Anterior cingulate cortex (tissue), 58 donors: ENCODE measurements around the gene IL3RA.
A peak's percentile ranks its signal among the peaks of the same experiment; 100 is the strongest.
"Not testable (repeated sequence)": the region's sequence is repeated elsewhere in the genome, so short reads cannot be mapped to it uniquely, and the experiment has no call there.

Experiments
- DNase-seq, 58 donors: peaks; one replicate each; lab custom pipeline; 2025; lab: John Stamatoyannopoulos, UW

Gene IL3RA

DNA sequence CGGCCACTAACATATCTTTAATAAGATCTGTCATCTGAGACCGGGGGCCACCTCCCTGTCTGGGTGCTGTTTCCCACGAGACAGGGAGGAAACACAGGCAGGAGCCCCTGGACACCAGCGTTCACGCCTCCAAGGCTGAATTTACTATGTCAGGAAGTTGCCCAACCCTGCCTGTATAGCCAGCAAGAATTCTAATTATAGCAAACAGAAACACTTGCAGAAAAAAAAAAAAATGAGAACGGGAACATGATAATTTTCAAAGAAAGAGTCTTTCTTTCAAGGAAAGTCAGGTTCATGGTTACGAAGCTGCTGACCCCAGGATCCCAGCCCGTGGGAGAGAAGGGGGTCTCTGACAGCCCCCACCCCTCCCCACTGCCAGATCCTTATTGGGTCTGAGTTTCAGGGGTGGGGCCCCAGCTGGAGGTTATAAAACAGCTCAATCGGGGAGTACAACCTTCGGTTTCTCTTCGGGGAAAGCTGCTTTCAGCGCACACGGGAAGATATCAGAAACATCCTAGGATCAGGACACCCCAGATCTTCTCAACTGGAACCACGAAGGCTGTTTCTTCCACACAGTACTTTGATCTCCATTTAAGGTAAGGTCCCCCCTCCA lies at the start of gene IL3RA:
IL3RA (plus strand) TSS at position 455 of the 613 bp plus-strand sequence. CDS start 4,981 bp downstream, outside the sequence.
- peak in 18 of 58 donors; percentile 1 to 37 (median 10) for DNase-seq

DNA sequence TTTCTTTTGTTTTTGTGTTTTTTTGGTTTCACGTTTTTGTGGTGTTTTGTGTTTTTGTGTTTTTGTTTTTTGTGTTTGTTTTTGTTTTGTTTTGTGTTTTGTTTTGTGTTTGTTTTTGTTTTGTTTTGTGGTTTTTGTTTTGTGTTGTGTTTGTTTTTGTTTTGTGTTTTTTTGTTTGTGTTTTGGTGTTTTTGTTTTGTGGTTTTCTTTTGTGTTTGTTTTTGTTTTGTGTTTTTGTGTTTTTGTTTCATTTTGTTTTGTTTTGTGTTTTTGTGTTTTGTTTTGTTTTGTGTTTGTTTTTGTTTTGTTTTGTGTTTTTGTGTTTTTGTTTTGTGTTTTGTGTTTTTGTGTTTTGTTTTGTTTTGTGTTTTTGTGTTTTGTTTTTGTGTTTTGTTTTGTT lies 47.0 kb upstream of the IL3RA start:
- DNase-seq, result no peak

DNA sequence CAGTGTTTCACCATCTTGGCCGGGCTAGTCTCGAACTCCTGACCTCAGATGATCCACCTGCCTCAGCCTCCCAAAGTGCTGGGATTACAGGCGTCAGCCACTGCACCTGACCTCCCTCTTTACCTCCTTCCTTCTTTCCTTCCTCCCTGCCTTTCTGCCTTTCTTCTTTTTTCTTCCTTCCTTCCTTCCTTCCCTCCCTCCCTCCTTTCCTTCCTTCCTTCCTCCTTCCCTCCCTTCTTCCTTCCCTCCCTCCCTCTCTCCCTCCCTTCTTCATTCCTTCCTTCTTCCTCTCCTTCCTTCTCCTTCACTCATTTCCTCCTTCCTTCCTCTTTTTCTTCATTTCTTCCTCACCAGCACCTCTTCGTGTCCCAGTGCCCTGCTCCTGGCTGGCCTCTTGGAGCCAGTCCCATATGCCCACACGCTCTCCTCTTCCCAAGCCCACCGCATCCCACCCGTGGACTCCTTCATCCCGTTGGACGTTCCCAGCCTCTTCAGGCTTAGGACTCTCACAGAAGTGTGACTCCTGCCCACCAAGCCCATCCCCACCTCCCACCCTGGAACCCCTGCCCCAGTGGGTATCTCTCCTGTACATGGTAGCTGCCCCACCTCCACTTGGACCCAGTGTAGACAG lies 45.4 kb upstream of the IL3RA start:
- DNase-seq, result no peak

DNA sequence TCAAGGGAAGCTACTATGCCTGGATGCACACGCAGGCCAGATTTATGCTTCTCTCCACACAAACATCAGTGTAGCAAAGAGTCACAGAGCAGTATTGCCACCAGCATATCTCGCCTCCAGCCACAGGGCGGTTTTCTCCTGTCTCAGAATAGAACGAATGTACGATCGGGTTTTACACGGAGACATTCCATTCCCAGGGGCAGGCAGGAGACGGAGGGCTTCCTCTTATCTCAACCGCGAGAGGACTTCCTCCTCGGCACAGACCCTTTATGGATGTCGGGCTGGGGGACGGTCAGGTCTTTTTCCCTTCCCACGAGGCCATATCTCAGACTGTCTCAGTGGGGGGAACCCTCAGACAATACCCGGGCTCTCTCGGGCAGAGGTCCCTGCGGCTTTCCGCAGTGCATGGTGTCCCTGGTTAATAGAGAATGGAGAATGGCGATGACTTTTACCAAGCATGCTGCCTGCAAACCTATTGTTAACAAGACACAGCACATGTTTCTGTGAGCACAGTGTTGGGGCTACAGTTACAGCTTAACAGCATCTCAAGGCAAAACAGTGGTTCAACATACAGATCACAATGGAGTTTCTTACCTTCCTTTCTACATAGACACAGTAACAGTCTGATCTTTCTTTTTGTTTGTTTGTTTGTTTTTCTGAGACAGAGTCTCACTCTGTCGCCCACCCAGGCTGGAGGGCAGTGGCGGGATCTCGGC lies 43.9 kb upstream of the IL3RA start:
- DNase-seq, result no peak

DNA sequence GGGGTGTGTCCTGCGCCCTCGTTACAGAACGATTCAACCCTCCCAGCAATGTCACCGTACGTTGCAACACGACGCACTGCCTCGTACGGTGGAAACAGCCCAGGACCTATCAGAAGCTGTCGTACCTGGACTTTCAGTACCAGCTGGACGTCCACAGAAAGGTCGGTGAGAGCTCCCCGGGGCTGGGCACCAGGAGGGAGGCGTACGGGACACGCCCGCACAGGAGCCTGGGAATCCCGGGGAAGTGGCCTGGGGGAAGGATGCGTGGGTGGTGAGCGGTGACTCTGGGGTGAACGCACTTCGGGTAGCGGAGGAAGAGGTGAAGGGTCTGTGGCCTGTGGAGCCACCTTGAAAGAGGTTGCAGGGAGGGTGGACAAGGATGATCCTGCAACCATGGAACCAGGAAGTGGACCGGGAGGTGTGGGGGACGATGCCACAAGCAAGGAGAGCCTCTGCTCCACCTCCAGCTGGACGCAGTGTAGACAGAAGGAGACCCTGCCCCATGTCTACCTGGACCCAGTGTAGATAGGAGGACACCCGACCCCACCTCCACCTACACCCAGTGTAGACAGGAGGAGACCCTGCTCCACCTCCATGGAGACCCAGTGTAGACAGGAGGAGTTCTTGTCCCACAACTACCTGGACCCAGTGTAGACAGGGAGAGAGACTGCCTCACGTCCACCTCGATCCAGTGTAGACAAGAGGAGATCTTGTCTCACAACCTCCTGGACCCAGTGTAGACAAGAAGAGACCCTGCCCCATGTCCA lies 42.1 kb upstream of the IL3RA start:
- no peak for DNase-seq

DNA sequence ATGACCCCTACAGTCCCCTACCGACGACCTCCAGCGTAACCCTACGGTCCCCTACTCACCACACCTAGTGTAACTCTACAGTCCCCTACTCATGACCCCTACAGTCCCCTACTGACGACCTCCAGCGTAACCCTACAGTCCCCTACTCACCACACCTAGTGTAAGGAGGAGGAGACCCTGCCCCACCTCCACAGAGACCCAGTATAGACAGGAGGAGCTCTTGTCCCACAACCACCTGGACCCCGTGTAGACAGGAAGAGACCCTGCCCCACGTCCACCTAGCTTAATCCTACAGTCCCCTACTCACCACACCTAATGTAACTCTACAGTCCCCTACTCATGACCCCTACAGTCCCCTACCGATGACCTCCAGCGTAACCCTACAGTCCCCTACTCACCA lies 41.0 kb upstream of the IL3RA start:
- no peak for DNase-seq

DNA sequence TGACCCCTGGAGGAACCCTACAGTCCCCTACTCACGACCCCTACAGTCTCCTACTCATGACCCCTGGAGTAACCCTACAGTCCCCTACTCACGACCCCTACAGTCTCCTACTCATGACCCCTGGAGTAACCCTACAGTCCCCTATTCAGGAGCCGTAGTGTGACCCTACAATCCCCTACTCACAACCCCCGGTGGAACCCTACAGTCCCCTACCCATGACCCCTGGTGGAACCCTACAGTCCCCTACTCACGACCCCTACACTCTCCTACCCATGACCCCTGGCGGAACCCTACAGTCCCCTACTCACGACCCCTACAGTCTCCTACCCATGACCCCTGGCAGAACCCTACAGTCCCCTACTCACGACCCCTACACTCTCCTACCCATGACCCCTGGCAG lies 39.0 kb upstream of the IL3RA start:
- not testable (repeated sequence) for DNase-seq

DNA sequence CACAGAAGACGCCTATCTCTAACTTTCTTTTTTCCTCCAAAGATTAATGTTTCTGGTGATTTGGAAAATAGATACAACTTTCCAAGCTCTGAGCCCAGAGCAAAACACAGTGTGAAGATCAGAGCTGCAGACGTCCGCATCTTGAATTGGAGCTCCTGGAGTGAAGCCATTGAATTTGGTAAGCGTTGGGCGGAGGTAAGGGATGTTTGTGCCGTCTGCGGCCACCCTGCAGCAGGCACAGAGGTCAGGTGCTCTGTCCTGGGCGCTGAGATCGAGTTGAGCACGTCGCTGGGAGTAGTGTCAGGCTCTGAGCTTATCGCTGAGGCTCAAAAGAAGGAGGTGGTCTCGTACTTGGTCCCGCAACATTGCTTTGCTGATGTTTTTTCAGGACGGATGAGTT lies 36.1 kb upstream of the IL3RA start:
- no peak for DNase-seq

DNA sequence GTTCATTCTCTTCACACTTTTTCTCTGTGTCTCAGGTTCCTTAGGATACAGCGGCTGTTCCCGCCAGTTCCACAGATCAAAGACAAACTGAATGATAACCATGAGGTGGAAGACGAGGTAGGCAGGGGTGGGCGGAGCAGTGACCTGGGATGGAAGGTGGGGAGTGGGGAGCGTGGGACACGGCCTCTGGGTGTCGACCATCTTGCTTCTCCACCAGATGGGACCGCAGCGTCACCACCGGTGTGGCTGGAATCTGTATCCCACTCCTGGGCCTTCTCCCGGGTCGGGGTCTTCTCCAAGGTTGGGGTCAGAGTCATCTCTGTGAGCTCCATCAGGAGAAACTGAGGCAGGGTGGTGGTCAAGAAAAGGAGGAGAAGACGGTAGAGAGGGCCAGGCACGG lies 31.2 kb upstream of the IL3RA start:
- DNase-seq, result no peak

DNA sequence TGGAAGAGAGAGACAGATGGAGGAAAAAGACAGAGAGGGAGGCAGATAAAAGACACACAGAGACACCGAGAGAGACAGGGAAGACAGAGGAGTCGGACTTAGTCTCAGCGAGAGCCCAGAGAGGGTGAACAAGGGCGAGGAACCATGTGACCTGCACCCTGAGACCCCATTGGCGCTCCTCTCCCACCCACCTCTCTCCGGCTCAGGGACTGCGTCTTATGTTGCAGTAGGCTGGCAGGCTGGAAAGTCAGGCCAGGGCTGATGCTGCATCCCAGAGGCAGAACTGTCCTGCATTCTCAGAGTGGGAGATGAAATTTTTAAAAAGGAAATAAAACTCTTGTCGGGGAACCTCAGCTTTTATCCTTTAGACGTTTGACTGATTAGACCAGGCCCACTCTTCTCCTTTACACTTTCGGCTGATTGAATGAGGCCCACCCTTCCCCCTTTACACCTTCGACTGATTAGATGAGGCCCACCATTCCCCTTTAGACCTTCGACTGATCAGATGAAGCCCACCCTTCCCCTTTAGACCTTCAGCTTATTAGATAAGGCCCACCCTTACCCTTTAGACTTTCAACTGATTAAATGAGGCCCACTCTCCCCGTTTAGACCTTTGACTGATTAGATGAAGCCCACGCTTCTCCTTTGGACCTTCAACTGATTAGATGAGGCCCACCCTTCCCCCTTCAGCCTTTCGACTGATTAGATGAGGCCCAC lies 29.5 kb upstream of the IL3RA start:
- no peak for DNase-seq

DNA sequence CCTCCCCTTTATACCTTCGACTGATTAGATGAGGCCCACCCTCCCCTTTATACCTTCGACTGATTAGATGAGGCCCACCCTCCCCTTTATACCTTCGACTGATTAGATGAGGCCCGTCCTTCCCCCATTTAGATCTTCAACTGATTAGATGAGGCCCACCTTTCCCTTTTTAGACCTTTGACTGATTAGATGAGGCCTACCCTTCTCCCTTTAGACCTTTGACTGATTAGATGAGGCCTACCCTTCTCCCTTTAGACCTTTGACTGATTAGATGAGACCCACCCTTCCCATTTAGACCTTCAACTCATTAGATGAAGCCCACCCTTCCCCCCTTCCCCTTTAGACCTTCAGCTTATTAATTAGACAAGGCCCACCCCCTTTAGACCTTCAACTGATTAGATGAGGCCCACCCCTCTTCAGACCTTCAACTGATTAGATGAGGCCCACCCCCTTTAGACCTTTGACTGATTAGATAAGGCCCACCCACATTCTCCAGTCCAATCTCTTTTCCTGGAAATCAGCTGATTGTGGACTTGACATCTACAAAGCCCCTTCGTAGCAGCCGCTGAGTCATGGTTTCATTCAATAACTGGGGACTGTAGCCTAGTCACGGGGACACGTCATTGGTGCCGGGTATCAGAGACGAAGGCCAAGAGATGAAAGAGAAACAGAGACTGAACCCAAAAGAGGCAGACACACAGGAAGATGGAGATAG lies 28.8 kb upstream of the IL3RA start:
- no peak for DNase-seq

DNA sequence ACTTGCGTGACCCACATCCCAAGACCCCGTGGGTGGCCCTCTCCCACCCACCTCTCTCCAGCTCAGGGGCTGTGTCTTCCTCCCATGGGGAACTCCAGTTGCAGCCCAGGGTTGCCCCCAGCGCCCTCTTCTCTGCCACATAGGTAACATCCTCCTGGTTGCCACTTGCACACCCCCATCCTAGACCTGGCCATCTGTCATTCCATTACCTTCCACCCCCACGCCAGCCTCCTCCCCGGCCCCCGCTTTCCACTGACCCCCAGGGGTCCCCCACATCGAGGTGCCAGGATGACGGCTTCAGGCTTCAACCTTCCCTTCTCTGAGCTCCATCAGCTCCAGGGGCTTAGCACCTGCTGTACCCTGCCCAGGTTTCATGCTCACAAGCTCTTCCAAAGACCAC lies 28.1 kb upstream of the IL3RA start:
- DNase-seq, result no peak

DNA sequence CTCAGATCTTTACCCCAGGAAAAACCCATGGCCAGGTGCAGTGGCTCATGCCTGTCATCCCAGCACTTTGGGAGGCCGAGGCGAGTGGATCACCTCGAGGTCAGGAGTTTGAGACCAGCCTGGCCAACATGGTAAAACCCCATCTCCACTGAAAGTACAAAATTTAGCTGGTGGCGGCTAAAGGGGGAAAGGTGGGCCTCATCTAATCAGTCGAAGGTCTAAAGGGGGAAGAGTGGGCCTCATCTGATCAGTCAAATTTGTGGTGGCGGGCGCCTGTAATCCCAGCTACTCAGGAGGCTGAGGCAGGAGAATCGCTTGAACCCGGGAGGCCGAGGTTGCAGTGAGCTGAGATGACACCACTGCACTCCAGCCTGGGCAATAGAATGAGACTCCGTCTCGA lies 27.7 kb upstream of the IL3RA start:
- DNase-seq, result not testable (repeated sequence)

DNA sequence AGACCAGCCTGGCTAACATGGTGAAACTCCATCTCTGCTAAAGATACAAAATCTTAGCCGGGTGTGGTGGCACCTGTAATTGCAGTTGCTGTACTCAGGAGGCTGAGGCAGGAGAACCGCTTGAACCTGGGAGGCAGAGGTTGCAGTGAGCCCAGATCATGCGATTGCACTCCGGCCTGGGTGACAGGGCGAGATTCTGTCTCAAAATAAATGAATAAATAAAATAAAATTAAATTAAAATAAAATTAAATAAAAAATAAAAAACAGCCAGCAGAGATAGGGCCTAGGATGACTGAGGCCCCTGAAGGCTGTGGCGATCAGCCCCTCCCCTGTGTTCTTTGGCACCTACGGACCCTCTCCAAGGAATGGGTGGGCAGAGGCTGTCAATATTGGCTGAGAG lies 22.8 kb upstream of the IL3RA start:
- DNase-seq, result no peak

DNA sequence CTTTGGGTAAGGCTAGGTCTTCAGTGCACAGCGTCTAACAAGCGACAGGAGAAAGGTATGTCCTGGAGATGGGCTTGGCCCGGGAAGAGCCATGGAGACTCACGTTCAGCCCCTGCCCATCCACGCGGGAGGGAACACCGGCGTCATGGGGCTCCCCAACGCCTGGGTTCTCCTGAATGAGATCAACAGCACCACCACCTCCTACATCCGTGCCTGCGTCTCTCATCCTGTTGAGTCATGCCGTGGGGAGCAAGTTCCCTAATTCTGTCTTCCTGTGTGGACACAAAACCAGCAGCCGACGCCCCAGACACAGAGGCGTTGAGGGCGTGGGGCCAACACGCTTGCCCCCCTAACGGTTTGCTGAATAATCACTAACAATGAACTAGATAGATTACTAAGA lies 20.1 kb upstream of the IL3RA start:
- peak in 39 of 58 donors; percentile 1 to 49 (median 11) for DNase-seq

DNA sequence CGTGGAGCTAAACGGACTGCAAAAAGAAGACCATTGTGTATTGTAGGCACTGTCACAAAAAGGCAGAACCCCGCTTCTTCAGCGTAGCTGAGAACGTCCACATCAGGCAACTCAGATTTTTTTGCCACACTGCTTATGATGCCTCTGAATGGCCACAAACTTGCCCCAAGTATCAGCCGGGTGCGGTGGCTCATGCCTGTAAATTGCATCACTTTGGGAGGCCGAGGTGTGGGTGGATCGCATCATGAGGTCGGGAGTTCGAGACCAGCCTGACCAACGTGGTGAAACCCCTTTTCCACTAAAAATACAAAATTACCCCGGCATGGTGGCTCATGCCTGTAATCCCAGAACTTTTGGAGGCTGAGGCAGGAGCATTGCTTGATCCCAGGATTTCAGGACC lies 14.9 kb upstream of the IL3RA start:
- no peak for DNase-seq

DNA sequence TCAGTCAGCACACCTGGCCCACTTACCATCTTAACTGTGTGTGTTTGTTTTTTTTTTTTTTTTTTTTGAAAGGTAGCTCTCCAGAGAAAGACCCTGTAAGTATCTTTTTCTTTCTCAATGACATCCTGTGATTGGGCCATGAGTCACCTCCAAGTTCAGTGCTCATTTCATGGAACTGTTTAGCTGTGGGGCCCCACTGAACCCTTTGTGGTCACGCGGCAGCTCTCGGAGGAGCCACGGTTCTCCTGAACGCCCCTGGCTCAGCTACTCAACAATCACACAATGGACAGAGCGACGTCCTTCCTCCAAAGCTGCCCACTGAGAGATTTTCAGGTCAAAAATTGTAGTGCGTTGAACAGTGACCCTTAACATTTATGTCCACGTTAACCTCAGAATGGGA lies 14.2 kb upstream of the IL3RA start:
- DNase-seq, result no peak

DNA sequence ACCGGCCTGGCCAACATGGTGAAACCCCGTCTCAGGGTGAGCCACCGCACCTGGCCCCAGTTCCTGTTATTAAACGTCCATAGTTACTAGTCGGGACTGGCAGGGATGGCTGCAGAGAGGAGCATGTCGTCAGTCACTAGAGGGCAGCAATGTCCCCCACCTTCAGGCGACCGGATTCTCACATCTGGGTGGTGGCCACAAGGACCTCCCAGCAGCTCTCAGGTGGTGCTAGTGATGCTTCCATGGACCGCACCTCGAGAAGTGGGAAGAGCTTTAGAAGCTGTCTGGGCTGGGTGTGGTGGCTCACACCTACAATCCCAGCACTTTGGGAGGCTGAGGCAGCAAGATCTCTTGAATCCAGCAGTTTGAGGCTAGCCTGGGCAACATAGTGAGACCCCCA lies 13.3 kb upstream of the IL3RA start:
- peak in 8 of 58 donors; percentile 1 to 7 (median 4) for DNase-seq

DNA sequence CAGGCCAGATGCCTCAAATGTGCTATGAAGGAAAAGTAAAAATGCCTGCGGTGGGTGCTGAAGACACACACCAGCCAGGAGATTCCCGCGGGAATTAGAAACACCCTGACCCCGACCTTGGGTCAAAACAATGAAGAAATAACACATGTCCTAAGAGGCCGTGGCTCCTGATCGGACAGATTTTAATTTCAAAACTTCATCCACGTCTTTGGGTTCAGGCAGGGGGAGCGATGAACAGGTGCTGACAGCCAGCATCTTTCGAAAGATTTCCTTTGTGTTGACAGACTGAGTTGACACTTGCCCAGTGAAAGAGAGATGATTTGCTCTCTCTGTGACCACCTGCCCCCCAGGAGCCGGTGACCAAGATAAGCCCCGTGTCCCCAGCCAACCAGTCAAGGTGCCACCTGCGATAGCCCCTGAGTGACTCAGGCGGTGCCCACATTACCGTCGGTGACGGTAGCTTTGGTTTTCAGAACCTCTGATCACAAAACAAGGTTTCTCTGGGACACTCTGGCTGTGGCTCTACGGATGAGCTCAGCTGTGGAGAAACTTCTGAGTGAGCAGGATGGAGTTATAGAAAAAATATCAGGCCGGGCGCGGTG lies 11.0 kb upstream of the IL3RA start:
- DNase-seq, result no peak
